CD4-positive, alpha-beta T cell (primary cell): ENCODE measurements around the gene KCNK6. TPM values are rescaled to one million over a fixed set of nuclear protein-coding genes. Genes with fewer than 3 reads are reported as not detected.
A peak's percentile ranks its signal among the peaks of the same experiment; 100 is the strongest.

Source experiments
- ATAC-seq: fragments of 200-7000 bp; cut with Tn5 transposase; one replicate; pipeline ENCODE4 v1.10.0; 2022; ENCODE audit warnings: mild to moderate bottlenecking; ENCODE audit not compliant: poor library complexity
- CTCF ChIA-PET: fragments of 350-600 bp; sonication (Branson Sonifier 250); formaldehyde crosslinking; loops from one replicate; lab custom pipeline; 2021; ENCODE audit warnings: antibody characterized with exemption, inconsistent platforms; lab: Charles Lee
- POLR2A ChIA-PET: fragments of 350-600 bp; sonication (Branson Sonifier 250); formaldehyde crosslinking; loops from one replicate; lab custom pipeline; 2021; ENCODE audit warnings: antibody characterized with exemption, inconsistent platforms; lab: Charles Lee
- DNase-seq, 14 experiments: peaks; one replicate each; pipeline ENCODE4 v3.0.0-alpha.2; 2013 to 2020; ENCODE audit warnings: mixed read lengths in 2 of 14
- H3K27ac ChIP-seq, 2 donors: one replicate each; pipeline versions ENCODE4 v1.5.1 to v1.7.0; 2013; ENCODE audit warnings: low read length in 2 of 2, low read depth in 1 of 2, mild to moderate bottlenecking in 1 of 2
- H3K27me3 ChIP-seq, 2 experiments: 1 replicate in 1 of 2; 2 replicates in 1 of 2; pipeline versions ENCODE4 v1.6.1 to v1.7.0; 2013; ENCODE audit warnings: low read length in 2 of 2, control low read depth in 1 of 2, mild to moderate bottlenecking in 1 of 2, moderate library complexity in 1 of 2; ENCODE audit not compliant: insufficient read depth in 2 of 2, control insufficient read depth in 1 of 2
- H3K36me3 ChIP-seq: one replicate; pipeline ENCODE4 v1.6.1; 2013; ENCODE audit warnings: low read length, control low read depth; ENCODE audit not compliant: insufficient read depth
- H3K4me1 ChIP-seq: one replicate; pipeline ENCODE4 v1.6.1; 2013; ENCODE audit warnings: low read length, control low read depth; ENCODE audit not compliant: insufficient read depth
- H3K4me3 ChIP-seq: one replicate; pipeline ENCODE4 v1.5.1; 2013; ENCODE audit warnings: mild to moderate bottlenecking, low read length, moderate library complexity
- H3K9me3 ChIP-seq, 2 experiments: 1 replicate in 1 of 2; 2 replicates in 1 of 2; pipeline versions ENCODE4 v1.6.1 to v1.7.0; 2013; ENCODE audit warnings: low read length in 2 of 2, mild to moderate bottlenecking in 2 of 2, control low read depth in 1 of 2, moderate library complexity in 1 of 2; ENCODE audit not compliant: control insufficient read depth in 1 of 2, insufficient read depth in 1 of 2
- H3K27ac Mint-ChIP-seq: one replicate; pipeline ENCODE4 v1.8.0; 2020; ENCODE audit warnings: mixed read lengths
- H3K27me3 Mint-ChIP-seq: one replicate; pipeline ENCODE4 v1.8.0; 2021; ENCODE audit warnings: mixed read lengths
- H3K36me3 Mint-ChIP-seq: one replicate; pipeline ENCODE4 v1.8.0; 2021; ENCODE audit warnings: low read depth, mixed read lengths
- H3K4me1 Mint-ChIP-seq: one replicate; pipeline ENCODE4 v1.8.0; 2021; ENCODE audit warnings: low read depth, mixed read lengths
- H3K4me3 Mint-ChIP-seq: one replicate; pipeline ENCODE4 v1.8.0; 2020; ENCODE audit warnings: mild to moderate bottlenecking, mixed read lengths
- H3K9me3 Mint-ChIP-seq: one replicate; pipeline ENCODE4 v1.8.0; 2020; ENCODE audit warnings: mixed read lengths
- intact Hi-C, 2 experiments: fragments of 100-400 bp; cut with DNase I in 1 of 2; cut with micrococcal nuclease in 1 of 2; formaldehyde crosslinking; loops; one replicate each; pipeline versions ENCODE4 v1.15.1 to v1.9.0; 2023 to 2025; cut with DNase I, micrococcal nuclease
- total RNA-seq, 174 experiments: library from RNA in 2 of 174; stranded (reverse) in 2 of 174; gene quantifications; one replicate each; pipeline ENCODE4 v1.2.3 and lab custom pipeline; 2021 to 2026
- TF ChIP-seq, protein P1 (sequence below): fragments of 200-600 bp; IDR thresholded peaks from one replicate; pipeline ENCODE4 v1.8.0; 2022; ENCODE audit warnings: antibody characterized with exemption, mild to moderate bottlenecking

Gene KCNK6
- total RNA-seq, 2 experiments from 2014 or later = 3.0 to 3.1 TPM

DNA sequence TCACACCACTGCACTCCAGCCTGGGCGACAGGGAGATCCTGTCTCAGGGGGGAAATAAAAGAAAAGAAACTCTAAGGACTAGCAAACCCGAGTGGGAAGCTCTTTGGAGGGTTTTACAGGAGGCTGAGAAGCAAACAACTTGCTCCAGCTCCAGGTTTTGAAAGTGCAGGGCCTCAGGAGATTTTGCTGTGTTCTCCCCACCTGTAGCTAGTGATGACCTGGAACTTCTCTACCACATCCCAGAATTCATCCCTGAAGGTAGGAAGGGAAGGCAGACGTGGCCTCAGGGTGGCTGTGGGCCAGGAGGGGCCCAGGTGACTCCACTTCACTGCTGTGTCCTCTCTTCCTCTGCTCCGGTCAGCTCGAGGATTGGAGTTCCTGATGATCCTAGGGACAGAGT lies 38.4 kb downstream of the KCNK6 start:
- no peak for ATAC-seq
- H3K36me3 ChIP-seq = no peaks in the 10 kb centered on the region
- H3K27ac ChIP-seq = no peak overlapping the region
- H3K27ac Mint-ChIP-seq = no peak overlapping the region
- no peaks in the 10 kb centered on the region for H3K9me3 Mint-ChIP-seq
- H3K27me3 Mint-ChIP-seq = peaks cover 13% of the 10 kb centered on the region
- peaks cover 0 to 8% of the 10 kb centered on the region in 2 experiments for H3K9me3 ChIP-seq
- ChIA-PET CTCF (no interaction called here), POLR2A (no interaction called here)
- TF ChIP-seq, protein P1, sequence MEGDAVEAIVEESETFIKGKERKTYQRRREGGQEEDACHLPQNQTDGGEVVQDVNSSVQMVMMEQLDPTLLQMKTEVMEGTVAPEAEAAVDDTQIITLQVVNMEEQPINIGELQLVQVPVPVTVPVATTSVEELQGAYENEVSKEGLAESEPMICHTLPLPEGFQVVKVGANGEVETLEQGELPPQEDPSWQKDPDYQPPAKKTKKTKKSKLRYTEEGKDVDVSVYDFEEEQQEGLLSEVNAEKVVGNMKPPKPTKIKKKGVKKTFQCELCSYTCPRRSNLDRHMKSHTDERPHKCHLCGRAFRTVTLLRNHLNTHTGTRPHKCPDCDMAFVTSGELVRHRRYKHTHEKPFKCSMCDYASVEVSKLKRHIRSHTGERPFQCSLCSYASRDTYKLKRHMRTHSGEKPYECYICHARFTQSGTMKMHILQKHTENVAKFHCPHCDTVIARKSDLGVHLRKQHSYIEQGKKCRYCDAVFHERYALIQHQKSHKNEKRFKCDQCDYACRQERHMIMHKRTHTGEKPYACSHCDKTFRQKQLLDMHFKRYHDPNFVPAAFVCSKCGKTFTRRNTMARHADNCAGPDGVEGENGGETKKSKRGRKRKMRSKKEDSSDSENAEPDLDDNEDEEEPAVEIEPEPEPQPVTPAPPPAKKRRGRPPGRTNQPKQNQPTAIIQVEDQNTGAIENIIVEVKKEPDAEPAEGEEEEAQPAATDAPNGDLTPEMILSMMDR = no peak
- H3K4me1 ChIP-seq = peaks cover 18% of the 10 kb centered on the region
- DNase-seq = no peak
- intact Hi-C loops = no loop called here
- peaks cover 14% of the 10 kb centered on the region for H3K4me1 Mint-ChIP-seq
- H3K36me3 Mint-ChIP-seq = no peaks in the 10 kb centered on the region
- H3K4me3 ChIP-seq = no peak overlapping the region
- no peak overlapping the region for H3K4me3 Mint-ChIP-seq
- H3K27me3 ChIP-seq = peaks cover 0 to 2% of the 10 kb centered on the region in 2 experiments

DNA sequence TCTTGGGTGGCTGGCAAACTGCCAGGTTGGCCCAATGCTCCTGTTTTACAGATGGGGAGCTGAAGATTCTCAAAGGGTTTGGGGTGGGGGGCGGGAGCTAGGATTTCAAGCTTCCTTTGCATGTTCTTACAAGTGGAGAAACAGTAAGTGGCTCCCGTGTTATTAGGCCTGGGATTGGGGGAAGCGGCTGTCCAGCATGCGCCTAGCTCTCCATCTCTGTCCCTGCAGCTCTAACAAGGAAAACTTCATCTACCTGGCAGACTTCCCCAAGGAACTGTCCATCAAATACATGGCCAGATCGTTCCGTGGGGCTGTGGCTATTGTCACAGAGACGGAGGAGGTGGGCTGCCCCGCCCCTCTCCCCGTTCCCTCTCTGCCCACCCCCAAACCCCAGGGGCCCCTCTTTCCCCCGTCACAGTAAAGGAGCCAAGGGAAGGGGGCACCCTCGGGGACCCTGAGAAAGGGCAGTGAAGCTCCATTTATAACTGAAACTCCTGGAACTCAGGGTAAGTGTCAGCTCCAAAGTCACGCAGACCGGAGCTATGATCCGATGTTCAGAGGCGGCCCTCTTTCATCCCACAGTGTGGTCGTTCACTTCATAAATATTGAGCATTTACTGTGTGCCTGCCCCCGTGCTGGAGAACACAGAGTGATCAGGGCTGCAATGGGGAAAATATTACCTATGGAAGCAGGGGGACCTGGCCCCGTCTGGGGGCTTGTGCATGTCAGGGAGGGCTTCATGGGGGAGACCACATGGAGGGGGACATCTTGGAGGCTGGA lies 39.8 kb downstream of the KCNK6 start:
- Histone ChIP-seq H3K27me3 (peaks cover 0 to 2% of the 10 kb centered on the region in 2 experiments), H3K4me3 (no peak overlapping the region), H3K36me3 (no peaks in the 10 kb centered on the region), H3K4me1 (peaks cover 19% of the 10 kb centered on the region), H3K27ac (no peak overlapping the region), H3K9me3 (peaks cover 0 to 8% of the 10 kb centered on the region in 2 experiments)
- ATAC-seq (no peak), DNase-seq (peak in 1 of 14 experiments; percentile 20)
- Mint-ChIP-seq H3K36me3 (no peaks in the 10 kb centered on the region), H3K9me3 (no peaks in the 10 kb centered on the region), H3K4me1 (peaks cover 14% of the 10 kb centered on the region), H3K27ac (no peak overlapping the region), H3K27me3 (peaks cover 13% of the 10 kb centered on the region), H3K4me3 (peak overlapping the region; percentile 59)
- CTCF ChIA-PET = no interaction called here
- intact Hi-C loops = no loop called here
- TF ChIP-seq, protein P1 = no peak
- POLR2A ChIA-PET = interaction anchor here (0.5 kb wide), 1 partner anchor 23 kb away, joined by 3 read pairs; the partner anchor contains the start of gene CATSPERG

DNA sequence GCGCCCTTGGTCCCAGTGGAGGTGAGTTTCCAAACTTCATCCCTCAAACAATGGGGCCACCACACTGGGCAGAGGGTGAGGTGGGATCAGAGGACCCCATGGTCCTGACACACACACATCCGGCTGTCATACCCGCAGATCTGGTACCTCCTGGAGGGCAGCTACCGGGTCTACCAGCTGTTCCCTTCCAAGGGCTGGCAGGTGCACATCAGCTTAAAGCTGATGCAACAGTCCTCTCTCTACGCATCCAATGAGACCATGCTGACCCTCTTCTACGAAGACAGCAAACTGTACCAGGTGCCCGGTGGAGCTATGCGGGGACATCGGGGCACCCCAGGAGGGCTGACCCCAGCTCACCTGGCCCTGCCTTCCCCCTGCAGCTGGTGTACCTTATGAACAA lies 40.7 kb downstream of the KCNK6 start:
- Histone ChIP-seq H3K27ac (no peak overlapping the region), H3K27me3 (peaks cover 0 to 2% of the 10 kb centered on the region in 2 experiments), H3K4me3 (no peak overlapping the region), H3K36me3 (no peaks in the 10 kb centered on the region), H3K9me3 (peaks cover 0 to 8% of the 10 kb centered on the region in 2 experiments), H3K4me1 (peaks cover 19% of the 10 kb centered on the region)
- no peaks in the 10 kb centered on the region for H3K36me3 Mint-ChIP-seq
- intact Hi-C loops = no loop called here
- H3K4me3 Mint-ChIP-seq = peak overlapping the region; percentile 82
- CTCF ChIA-PET = interaction anchor here (0.8 kb wide), 1 partner anchor 24 kb away, joined by 3 read pairs; the partner anchor contains the start of gene CATSPERG
- ATAC-seq (no peak), DNase-seq (no peak)
- H3K4me1 Mint-ChIP-seq = peaks cover 14% of the 10 kb centered on the region
- H3K27ac Mint-ChIP-seq = no peak overlapping the region
- no peaks in the 10 kb centered on the region for H3K9me3 Mint-ChIP-seq
- POLR2A ChIA-PET = interaction anchor here (1.4 kb wide), 1 partner anchor 14 kb away, joined by 9 read pairs; the partner anchor contains the start of gene PSMD8
- peaks cover 13% of the 10 kb centered on the region for H3K27me3 Mint-ChIP-seq
- TF ChIP-seq, protein P1 = no peak
